ENCODE data around the gene TBC1D9B.

Gene TBC1D9B

GRCh38 chr5:179824745-179825112, 83.0 kb downstream of the TBC1D9B start:
- H3K4me1 ChIP-seq (ENCODE audit: low read length): peaks cover 17% of the 10 kb centered on the region
- no peak overlapping the region for H2AFZ ChIP-seq (ENCODE audit: low read depth, low read length)
- H3K27ac ChIP-seq (ENCODE audit: low read length): no peak overlapping the region
- peaks cover 73% of the 10 kb centered on the region for H3K79me2 ChIP-seq (ENCODE audit: low read length)
- no peaks in the 10 kb centered on the region for H3K27me3 ChIP-seq (ENCODE audit: low read depth, low read length)
- no peak overlapping the region for H3K4me2 ChIP-seq (ENCODE audit: low read length)
- no peak overlapping the region for H3K9ac ChIP-seq (ENCODE audit: low read length)
- H3K36me3 ChIP-seq (replicated peaks; ENCODE audit: low read depth, low read length): peaks cover 67% of the 10 kb centered on the region
- H4K20me1 ChIP-seq (ENCODE audit: insufficient read depth, low read length): peaks cover 57% of the 10 kb centered on the region
- H3K4me3 ChIP-seq (ENCODE audit: low read length): no peak overlapping the region
- TF ChIP-seq CTCF (IDR thresholded peaks at IDR 0.05; ENCODE audit: low read depth, low read length) (no peak), EZH2phosphoT487 (IDR thresholded peaks at IDR 0.05; ENCODE audit: low read depth) (no peak)
- H3K9me3 ChIP-seq (ENCODE audit: insufficient read depth, low read length): no peaks in the 10 kb centered on the region

- Histone ChIP-seq H3K9ac (ENCODE audit: low read length) (no peak overlapping the region), H3K4me3 (ENCODE audit: low read length) (no peak overlapping the region), H3K27ac (ENCODE audit: low read length) (no peak overlapping the region), H3K36me3 (replicated peaks; ENCODE audit: low read depth, low read length) (peaks cover 61% of the 10 kb centered on the region), H3K4me2 (ENCODE audit: low read length) (no peak overlapping the region), H3K27me3 (ENCODE audit: low read depth, low read length) (no peaks in the 10 kb centered on the region), H2AFZ (ENCODE audit: low read depth, low read length) (no peak overlapping the region), H3K4me1 (ENCODE audit: low read length) (peaks cover 23% of the 10 kb centered on the region), H3K79me2 (ENCODE audit: low read length) (peaks cover 71% of the 10 kb centered on the region), H4K20me1 (ENCODE audit: insufficient read depth, low read length) (peaks cover 55% of the 10 kb centered on the region), H3K9me3 (ENCODE audit: insufficient read depth, low read length) (no peaks in the 10 kb centered on the region)
- TF ChIP-seq CTCF (IDR thresholded peaks at IDR 0.05; ENCODE audit: low read depth, low read length) (no peak), EZH2phosphoT487 (IDR thresholded peaks at IDR 0.05; ENCODE audit: low read depth) (no peak)
These were observed 83.6 kb downstream of the TBC1D9B start for GRCh38 chr5:179823937-179824744.

- 0 out of 2 replicates have a peak overlapping the region, but pooled peaks have one; percentile 87 for H3K27ac ChIP-seq (ENCODE audit: low read length)
- H3K4me3 ChIP-seq (ENCODE audit: low read length): peak overlapping the region; percentile 91
- peak overlapping the region; percentile 93; the same call in 1 of the 2 replicates for H3K9ac ChIP-seq (ENCODE audit: low read length)
- no peaks in the 10 kb centered on the region for H3K27me3 ChIP-seq (ENCODE audit: low read depth, low read length)
- H3K36me3 ChIP-seq (replicated peaks; ENCODE audit: low read depth, low read length): peaks cover 48% of the 10 kb centered on the region
- peaks cover 48% of the 10 kb centered on the region for H4K20me1 ChIP-seq (ENCODE audit: insufficient read depth, low read length)
- peak overlapping the region; percentile 63 for H3K4me2 ChIP-seq (ENCODE audit: low read length)
- no peak overlapping the region for H2AFZ ChIP-seq (ENCODE audit: low read depth, low read length)
- H3K4me1 ChIP-seq (ENCODE audit: low read length): peaks cover 34% of the 10 kb centered on the region
- TF ChIP-seq EZH2phosphoT487 (IDR thresholded peaks at IDR 0.05; ENCODE audit: low read depth) (no peak), CTCF (IDR thresholded peaks at IDR 0.05; ENCODE audit: low read depth, low read length) (no peak)
- peaks cover 72% of the 10 kb centered on the region for H3K79me2 ChIP-seq (ENCODE audit: low read length)
- no peaks in the 10 kb centered on the region for H3K9me3 ChIP-seq (ENCODE audit: insufficient read depth, low read length)
These were observed 85.2 kb downstream of the TBC1D9B start for GRCh38 chr5:179822444-179822990.

- Histone ChIP-seq H2AFZ (ENCODE audit: low read depth, low read length) (no peak overlapping the region), H3K79me2 (ENCODE audit: low read length) (peaks cover 72% of the 10 kb centered on the region), H3K36me3 (replicated peaks; ENCODE audit: low read depth, low read length) (peaks cover 46% of the 10 kb centered on the region), H3K4me1 (ENCODE audit: low read length) (peaks cover 34% of the 10 kb centered on the region), H4K20me1 (ENCODE audit: insufficient read depth, low read length) (peaks cover 46% of the 10 kb centered on the region), H3K4me3 (ENCODE audit: low read length) (peak overlapping the region; percentile 91), H3K27me3 (ENCODE audit: low read depth, low read length) (no peaks in the 10 kb centered on the region), H3K27ac (ENCODE audit: low read length) (peak overlapping the region; percentile 87; the same call in 1 of the 2 replicates), H3K9me3 (ENCODE audit: insufficient read depth, low read length) (no peaks in the 10 kb centered on the region), H3K9ac (ENCODE audit: low read length) (peak overlapping the region; percentile 93), H3K4me2 (ENCODE audit: low read length) (peak overlapping the region; percentile 63)
- TF ChIP-seq CTCF (IDR thresholded peaks at IDR 0.05; ENCODE audit: low read depth, low read length) (no peak), EZH2phosphoT487 (IDR thresholded peaks at IDR 0.05; ENCODE audit: low read depth) (no peak)
These were observed 85.7 kb downstream of the TBC1D9B start for GRCh38 chr5:179822059-179822432.
